GM12891 (cell line): ENCODE measurements around the gene TNNT3.

ENCODE experiments used
- POLR2A ChIP-seq: IDR thresholded peaks from 2 replicates; pipeline ENCODE4 v1.6.1; 2011; ENCODE audit warnings: low read depth, low read length, control low read depth
- POLR2AphosphoS5 ChIP-seq: IDR thresholded peaks from 2 replicates; pipeline ENCODE4 v1.6.1; 2011; ENCODE audit warnings: low read depth, low read length, control low read depth
- TAF1 ChIP-seq: IDR thresholded peaks from 2 replicates; pipeline ENCODE4 v1.6.1; 2011; ENCODE audit warnings: low read depth, low read length, control low read depth

GRCh38 chr11:1922481-1923081, 3.1 kb downstream of the TNNT3 start:
- TF ChIP-seq POLR2AphosphoS5, result no peak
- no peak for TF ChIP-seq POLR2A
- no peak for TF ChIP-seq TAF1
